WERI-Rb-1 (cell line): Measurements from ENCODE around the gene ST8SIA4.
A peak's percentile ranks its signal among the peaks of the same experiment; 100 is the strongest.

Experiments
- DNase-seq: peaks from one replicate; pipeline ENCODE4 v3.0.0-alpha.2; 2020
- H3K27ac ChIP-seq: fragments of 250-450 bp; sonication (Bioruptor Pico); 2 replicates; pipeline ENCODE4 v1.5.1; 2020; ENCODE audit warnings: mild to moderate bottlenecking, moderate library complexity
- H3K27me3 ChIP-seq: fragments of 250-450 bp; sonication (Bioruptor Pico); 2 replicates; pipeline ENCODE4 v1.5.1; 2021; ENCODE audit warnings: mild to moderate bottlenecking, low read depth, moderate library complexity; ENCODE audit not compliant: insufficient read depth, severe bottlenecking
- H3K36me3 ChIP-seq: fragments of 250-450 bp; sonication (Bioruptor Pico); 2 replicates; pipeline ENCODE4 v1.5.1; 2020; ENCODE audit warnings: mild to moderate bottlenecking, moderate library complexity
- H3K4me3 ChIP-seq: 2 replicates; pipeline ENCODE4 v1.5.1; 2011; ENCODE audit warnings: low read depth, mild to moderate bottlenecking, control low read depth, low read length
- H3K9me3 ChIP-seq: fragments of 250-450 bp; sonication (Bioruptor Pico); 2 replicates; pipeline ENCODE4 v1.5.1; 2021; ENCODE audit warnings: mild to moderate bottlenecking, moderate library complexity; ENCODE audit not compliant: severe bottlenecking
- TF ChIP-seq, protein P1 (sequence below): IDR thresholded peaks from 2 replicates; pipeline ENCODE4 v1.5.1; 2011; ENCODE audit warnings: low read depth, mild to moderate bottlenecking, control low read depth, inconsistent platforms, low read length

ST8SIA4 gene

GRCh38 chr5:100775533-100775855 is 127.6 kb downstream of the ST8SIA4 start:
- Histone ChIP-seq H3K27ac (no peak overlapping the region), H3K27me3 (no peaks in the 10 kb centered on the region), H3K9me3 (no peaks in the 10 kb centered on the region), H3K4me3 (no peak overlapping the region), H3K36me3 (no peaks in the 10 kb centered on the region)
- TF ChIP-seq, protein P1, sequence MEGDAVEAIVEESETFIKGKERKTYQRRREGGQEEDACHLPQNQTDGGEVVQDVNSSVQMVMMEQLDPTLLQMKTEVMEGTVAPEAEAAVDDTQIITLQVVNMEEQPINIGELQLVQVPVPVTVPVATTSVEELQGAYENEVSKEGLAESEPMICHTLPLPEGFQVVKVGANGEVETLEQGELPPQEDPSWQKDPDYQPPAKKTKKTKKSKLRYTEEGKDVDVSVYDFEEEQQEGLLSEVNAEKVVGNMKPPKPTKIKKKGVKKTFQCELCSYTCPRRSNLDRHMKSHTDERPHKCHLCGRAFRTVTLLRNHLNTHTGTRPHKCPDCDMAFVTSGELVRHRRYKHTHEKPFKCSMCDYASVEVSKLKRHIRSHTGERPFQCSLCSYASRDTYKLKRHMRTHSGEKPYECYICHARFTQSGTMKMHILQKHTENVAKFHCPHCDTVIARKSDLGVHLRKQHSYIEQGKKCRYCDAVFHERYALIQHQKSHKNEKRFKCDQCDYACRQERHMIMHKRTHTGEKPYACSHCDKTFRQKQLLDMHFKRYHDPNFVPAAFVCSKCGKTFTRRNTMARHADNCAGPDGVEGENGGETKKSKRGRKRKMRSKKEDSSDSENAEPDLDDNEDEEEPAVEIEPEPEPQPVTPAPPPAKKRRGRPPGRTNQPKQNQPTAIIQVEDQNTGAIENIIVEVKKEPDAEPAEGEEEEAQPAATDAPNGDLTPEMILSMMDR: no peak
- no peak for DNase-seq

GRCh38 chr5:100772548-100772947 is 130.5 kb downstream of the ST8SIA4 start:
- H3K4me3 ChIP-seq: no peak overlapping the region
- H3K9me3 ChIP-seq: no peaks in the 10 kb centered on the region
- H3K27ac ChIP-seq: no peak overlapping the region
- peak; percentile 19 for DNase-seq
- H3K36me3 ChIP-seq: no peaks in the 10 kb centered on the region
- no peaks in the 10 kb centered on the region for H3K27me3 ChIP-seq
- TF ChIP-seq, protein P1: no peak

- Histone ChIP-seq H3K27ac (no peak overlapping the region), H3K36me3 (no peaks in the 10 kb centered on the region), H3K4me3 (no peak overlapping the region), H3K27me3 (no peaks in the 10 kb centered on the region), H3K9me3 (no peaks in the 10 kb centered on the region)
- TF ChIP-seq, protein P1: no peak
- no peak for DNase-seq
Measured at GRCh38 chr5:100772006-100772405, 131.1 kb downstream of the ST8SIA4 start.

- TF ChIP-seq, protein P1: no peak
- no peaks in the 10 kb centered on the region for H3K36me3 ChIP-seq
- H3K27ac ChIP-seq: no peak overlapping the region
- H3K27me3 ChIP-seq: no peaks in the 10 kb centered on the region
- H3K4me3 ChIP-seq: no peak overlapping the region
- H3K9me3 ChIP-seq: no peaks in the 10 kb centered on the region
- no peak for DNase-seq
Measured at GRCh38 chr5:100771181-100771580, 131.9 kb downstream of the ST8SIA4 start.

DNA sequence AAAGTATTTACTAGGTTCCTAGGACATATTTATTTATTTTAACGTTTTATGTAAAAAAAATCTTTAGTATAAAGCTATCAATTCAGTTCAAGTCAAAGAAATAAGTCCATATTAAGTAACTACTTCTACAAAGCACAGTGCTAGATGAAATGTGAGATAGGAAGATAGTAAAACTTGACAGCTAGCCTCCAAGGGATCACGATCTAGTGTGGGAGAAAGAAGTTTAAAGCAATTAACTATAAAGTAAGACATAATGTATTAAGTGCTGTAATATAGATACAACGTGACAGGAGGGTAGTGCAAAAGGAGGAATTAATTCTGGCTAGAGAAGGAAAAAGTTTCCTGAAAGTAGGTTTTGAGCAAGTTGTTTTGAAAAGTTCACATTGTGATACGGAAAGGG is 134.9 kb downstream of the ST8SIA4 start:
- TF ChIP-seq, protein P1: no peak
- H3K27ac ChIP-seq: no peak overlapping the region
- no peaks in the 10 kb centered on the region for H3K36me3 ChIP-seq
- no peaks in the 10 kb centered on the region for H3K9me3 ChIP-seq
- H3K4me3 ChIP-seq: no peak overlapping the region
- H3K27me3 ChIP-seq: no peaks in the 10 kb centered on the region
- DNase-seq: no peak

GRCh38 chr5:100762995-100763394 is 140.1 kb downstream of the ST8SIA4 start:
- no peak for DNase-seq
- TF ChIP-seq, protein P1: no peak

More at GRCh38 chr5:100762995-100763394, 140.1 kb downstream of the ST8SIA4 start:
- H3K4me3 ChIP-seq: no peak overlapping the region
- H3K27me3 ChIP-seq: no peaks in the 10 kb centered on the region
- no peak overlapping the region for H3K27ac ChIP-seq
- H3K9me3 ChIP-seq: no peaks in the 10 kb centered on the region
- H3K36me3 ChIP-seq: no peaks in the 10 kb centered on the region
